KMS-11 (cell line): ENCODE results near the gene DYNLT5.

Experiments
- H2AFZ ChIP-seq: fragments of 200-600 bp; sonication (generic); 2 replicates; pipeline ENCODE4 v1.6.1; 2016; ENCODE audit warnings: antibody characterized with exemption, mixed run types, low read depth
- H3K27ac ChIP-seq: fragments of 200-600 bp; sonication (generic); 2 replicates; pipeline ENCODE4 v1.6.1; 2016; ENCODE audit warnings: mild to moderate bottlenecking, mixed run types
- H3K27me3 ChIP-seq: fragments of 200-600 bp; sonication (generic); 2 replicates; pipeline ENCODE4 v1.6.1; 2017; ENCODE audit warnings: mild to moderate bottlenecking, low read depth, mixed run types, moderate library complexity; ENCODE audit not compliant: insufficient read depth
- H3K36me3 ChIP-seq: fragments of 200-600 bp; sonication (generic); 2 replicates; pipeline ENCODE4 v1.6.1; 2017; ENCODE audit warnings: mild to moderate bottlenecking, mixed run types; ENCODE audit not compliant: insufficient read depth
- H3K4me1 ChIP-seq: fragments of 200-600 bp; sonication (generic); 2 replicates; pipeline ENCODE4 v1.6.1; 2016; ENCODE audit warnings: mild to moderate bottlenecking, low read depth, mixed run types; ENCODE audit not compliant: poor library complexity, severe bottlenecking
- H3K4me2 ChIP-seq: fragments of 200-600 bp; sonication (generic); 2 replicates; pipeline ENCODE4 v1.7.0; 2016; ENCODE audit warnings: mild to moderate bottlenecking, mixed run types
- H3K4me3 ChIP-seq: fragments of 200-600 bp; sonication (generic); IDR thresholded peaks from 2 replicates; pipeline ENCODE4 v1.6.1; 2017; ENCODE audit warnings: low read depth, low read length, mixed read lengths; ENCODE audit not compliant: insufficient read depth
- H3K79me2 ChIP-seq: fragments of 200-600 bp; sonication (generic); 2 replicates; pipeline ENCODE4 v1.6.1; 2016; ENCODE audit warnings: low read depth, mixed run types; ENCODE audit not compliant: insufficient read depth
- H3K9ac ChIP-seq: fragments of 200-600 bp; sonication (generic); 2 replicates; pipeline ENCODE4 v1.6.1; 2016; ENCODE audit warnings: mild to moderate bottlenecking, mixed run types
- H4K20me1 ChIP-seq: fragments of 200-600 bp; sonication (generic); 2 replicates; pipeline ENCODE4 v1.6.1; 2016; ENCODE audit warnings: mild to moderate bottlenecking, mixed run types; ENCODE audit not compliant: insufficient read depth
- CTCF ChIP-seq: fragments of 200-600 bp; sonication (generic); conservative IDR thresholded peaks from 2 replicates; pipeline ENCODE4 v1.6.1; 2017; ENCODE audit warnings: low read depth, mild to moderate bottlenecking, antibody characterized with exemption, low read length, moderate library complexity, mixed read lengths

Gene DYNLT5

GRCh38 chr1:66729119-66729518 lies 23.1 kb upstream of the DYNLT5 start:
- Histone ChIP-seq H3K36me3 (no peaks in the 10 kb centered on the region), H3K9ac (no peak overlapping the region), H3K4me3 (no peak overlapping the region), H3K27ac (no peak overlapping the region), H3K4me1 (peaks cover 43% of the 10 kb centered on the region), H3K4me2 (no peak overlapping the region), H4K20me1 (no peaks in the 10 kb centered on the region), H2AFZ (no peak overlapping the region), H3K27me3 (no peaks in the 10 kb centered on the region), H3K79me2 (no peaks in the 10 kb centered on the region)
- TF ChIP-seq CTCF: no peak

GRCh38 chr1:66729523-66729922 lies 22.7 kb upstream of the DYNLT5 start:
- Histone ChIP-seq H3K4me1 (peaks cover 47% of the 10 kb centered on the region), H3K27me3 (no peaks in the 10 kb centered on the region), H2AFZ (no peak overlapping the region), H3K4me3 (no peak overlapping the region), H3K4me2 (no peak overlapping the region), H3K36me3 (no peaks in the 10 kb centered on the region), H3K9ac (no peak overlapping the region), H4K20me1 (no peaks in the 10 kb centered on the region), H3K79me2 (no peaks in the 10 kb centered on the region), H3K27ac (no peak overlapping the region)
- no peak for TF ChIP-seq CTCF

GRCh38 chr1:66730462-66730861 lies 21.8 kb upstream of the DYNLT5 start:
- Histone ChIP-seq H3K4me1 (peaks cover 47% of the 10 kb centered on the region), H3K4me2 (no peak overlapping the region), H3K27me3 (no peaks in the 10 kb centered on the region), H3K9ac (no peak overlapping the region), H3K79me2 (no peaks in the 10 kb centered on the region), H3K27ac (no peak overlapping the region), H3K36me3 (no peaks in the 10 kb centered on the region), H4K20me1 (no peaks in the 10 kb centered on the region), H3K4me3 (no peak overlapping the region), H2AFZ (no peak overlapping the region)
- no peak for TF ChIP-seq CTCF

- no peak for TF ChIP-seq CTCF
- no peaks in the 10 kb centered on the region for H3K79me2 ChIP-seq
- no peaks in the 10 kb centered on the region for H3K36me3 ChIP-seq
- peak overlapping the region; percentile 90 for H3K4me2 ChIP-seq
- peaks cover 40% of the 10 kb centered on the region for H3K4me1 ChIP-seq
- no peaks in the 10 kb centered on the region for H3K27me3 ChIP-seq
- no peaks in the 10 kb centered on the region for H4K20me1 ChIP-seq
- no peak overlapping the region for H3K4me3 ChIP-seq
- H3K9ac ChIP-seq: no peak overlapping the region
- H2AFZ ChIP-seq: no peak overlapping the region
- H3K27ac ChIP-seq: peak overlapping the region; percentile 68; the same call in 1 of the 2 replicates
Measured at GRCh38 chr1:66731170-66731865, 20.9 kb upstream of the DYNLT5 start.
